Epithelial cell of esophagus (primary cell): Measurements from ENCODE around the gene NKAIN1.

ENCODE experiments used
- DNase-seq: peaks from one replicate; pipeline ENCODE4 v3.0.0; 2010; ENCODE audit warnings: low read depth
- H3K4me3 ChIP-seq: 2 replicates; pipeline ENCODE4 v1.5.1; 2011; ENCODE audit warnings: mild to moderate bottlenecking, low read length, control low read depth
- TF ChIP-seq, protein P1 (sequence below): IDR thresholded peaks from 2 replicates; pipeline ENCODE4 v1.5.1; 2011; ENCODE audit warnings: low read depth, mild to moderate bottlenecking, low read length, control low read depth, inconsistent platforms; ENCODE audit not compliant: insufficient read depth; ENCODE audit errors: missing control alignments

The NKAIN1 gene

DNA sequence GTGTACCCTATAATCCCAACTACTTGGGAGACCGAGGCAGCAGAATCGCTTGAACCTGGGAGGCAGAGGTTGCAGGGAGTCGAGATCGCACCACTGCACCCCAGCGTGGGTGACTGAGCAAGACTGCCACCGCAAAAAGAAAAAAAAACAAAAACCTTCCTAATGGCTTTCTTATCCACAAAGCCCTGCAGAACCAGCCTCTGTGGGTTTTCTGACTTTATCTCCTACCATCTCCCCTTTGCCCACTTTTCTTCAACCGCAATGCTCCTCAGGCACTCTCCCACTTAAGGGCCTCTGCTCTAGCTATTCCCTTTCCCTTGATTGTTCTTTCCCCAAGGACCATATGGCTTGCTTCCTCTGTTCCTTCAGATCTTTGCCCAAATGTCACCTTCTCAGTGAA lies 106.3 kb downstream of the NKAIN1 start:
- DNase-seq: no peak
- TF ChIP-seq, protein P1, sequence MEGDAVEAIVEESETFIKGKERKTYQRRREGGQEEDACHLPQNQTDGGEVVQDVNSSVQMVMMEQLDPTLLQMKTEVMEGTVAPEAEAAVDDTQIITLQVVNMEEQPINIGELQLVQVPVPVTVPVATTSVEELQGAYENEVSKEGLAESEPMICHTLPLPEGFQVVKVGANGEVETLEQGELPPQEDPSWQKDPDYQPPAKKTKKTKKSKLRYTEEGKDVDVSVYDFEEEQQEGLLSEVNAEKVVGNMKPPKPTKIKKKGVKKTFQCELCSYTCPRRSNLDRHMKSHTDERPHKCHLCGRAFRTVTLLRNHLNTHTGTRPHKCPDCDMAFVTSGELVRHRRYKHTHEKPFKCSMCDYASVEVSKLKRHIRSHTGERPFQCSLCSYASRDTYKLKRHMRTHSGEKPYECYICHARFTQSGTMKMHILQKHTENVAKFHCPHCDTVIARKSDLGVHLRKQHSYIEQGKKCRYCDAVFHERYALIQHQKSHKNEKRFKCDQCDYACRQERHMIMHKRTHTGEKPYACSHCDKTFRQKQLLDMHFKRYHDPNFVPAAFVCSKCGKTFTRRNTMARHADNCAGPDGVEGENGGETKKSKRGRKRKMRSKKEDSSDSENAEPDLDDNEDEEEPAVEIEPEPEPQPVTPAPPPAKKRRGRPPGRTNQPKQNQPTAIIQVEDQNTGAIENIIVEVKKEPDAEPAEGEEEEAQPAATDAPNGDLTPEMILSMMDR: no peak
- H3K4me3 ChIP-seq: no peak overlapping the region
